HEK293 (cell line): ENCODE measurements around the gene ANKEF1.
A peak's percentile ranks its signal among the peaks of the same experiment; 100 is the strongest.

Experiments
- CTCF ChIA-PET: fragments of 350-600 bp; formaldehyde crosslinking; extraction: SDS; loops from one replicate; lab custom pipeline; 2021; ENCODE audit warnings: antibody characterized with exemption; lab: Yijun Ruan, JAX
- POLR2A ChIA-PET: fragments of 300-600 bp; formaldehyde crosslinking; extraction: SDS; loops from one replicate; lab custom pipeline; 2020; ENCODE audit warnings: antibody characterized with exemption, inconsistent platforms; lab: Yijun Ruan, JAX
- H3K27ac ChIP-seq: fragments of 200-500 bp; sonication (Bioruptor generic); 2 replicates; pipeline ENCODE4 v1.5.1; 2014; ENCODE audit warnings: low read depth, low read length, control low read depth, inconsistent platforms; ENCODE audit errors: extremely low read depth
- H3K36me3 ChIP-seq, 2 experiments: fragments of 200-500 bp in 1 of 2; sonication (Bioruptor generic) in 1 of 2; 1 replicate in 1 of 2; 2 replicates in 1 of 2; pipeline ENCODE4 v1.5.1; 2014 to 2017; ENCODE audit warnings: inconsistent platforms in 2 of 2, low read length in 2 of 2; ENCODE audit not compliant: control insufficient read depth in 2 of 2, insufficient read depth in 1 of 2
- H3K4me1 ChIP-seq: fragments of 200-500 bp; sonication (Bioruptor generic); 2 replicates; pipeline ENCODE4 v1.5.1; 2014; ENCODE audit warnings: mild to moderate bottlenecking, low read length, inconsistent platforms; ENCODE audit not compliant: control insufficient read depth, insufficient read depth
- H3K4me3 ChIP-seq: 2 replicates; pipeline ENCODE4 v1.5.1; 2011; ENCODE audit warnings: low read depth, mild to moderate bottlenecking, control low read depth, low read length, moderate library complexity
- H3K9me3 ChIP-seq: fragments of 200-500 bp; sonication (Bioruptor generic); 2 replicates; pipeline ENCODE4 v1.5.1; 2014; ENCODE audit warnings: low read depth, low read length, inconsistent platforms; ENCODE audit not compliant: control insufficient read depth, insufficient read depth
- GLI2 ChIP-seq: fragments of 450-650 bp; formaldehyde crosslinking; IDR thresholded peaks from 2 replicates; pipeline ENCODE4; 2017; ENCODE audit warnings: missing biosample characterization, missing genetic modification characterization, low read depth, borderline replicate concordance
- GLI4 ChIP-seq: fragments of 450-650 bp; formaldehyde crosslinking; IDR thresholded peaks from 2 replicates; pipeline ENCODE4 v1.5.1; 2016; ENCODE audit warnings: missing biosample characterization, missing genetic modification characterization
- KLF16 ChIP-seq: fragments of 450-650 bp; formaldehyde crosslinking; IDR thresholded peaks from 2 replicates; pipeline ENCODE4 v1.5.1; 2017; ENCODE audit warnings: missing biosample characterization, missing genetic modification characterization
- SP7 ChIP-seq: fragments of 450-650 bp; formaldehyde crosslinking; IDR thresholded peaks from 2 replicates; pipeline ENCODE4 v1.5.1; 2016; ENCODE audit warnings: missing biosample characterization, missing genetic modification characterization
- WT1 ChIP-seq: fragments of 450-650 bp; formaldehyde crosslinking; IDR thresholded peaks from 2 replicates; pipeline ENCODE4 v1.5.1; 2016; ENCODE audit warnings: missing biosample characterization, missing genetic modification characterization
- ZBTB1 ChIP-seq: fragments of 450-650 bp; formaldehyde crosslinking; IDR thresholded peaks from 2 replicates; pipeline ENCODE4 v1.5.1; 2016; ENCODE audit warnings: missing biosample characterization, missing genetic modification characterization
- ZBTB26 ChIP-seq: fragments of 450-650 bp; formaldehyde crosslinking; optimal IDR thresholded peaks from 2 replicates; pipeline ENCODE3; 2016; ENCODE audit warnings: missing biosample characterization, mild to moderate bottlenecking, missing genetic modification characterization
- ZFP37 ChIP-seq: fragments of 450-650 bp; formaldehyde crosslinking; IDR thresholded peaks from 2 replicates; pipeline ENCODE4 v1.5.1; 2016; ENCODE audit warnings: missing biosample characterization, missing genetic modification characterization
- ZNF146 ChIP-seq: fragments of 450-650 bp; formaldehyde crosslinking; IDR thresholded peaks from 2 replicates; pipeline ENCODE4 v1.5.1; 2016; ENCODE audit warnings: missing biosample characterization, missing genetic modification characterization
- ZNF266 ChIP-seq: fragments of 450-650 bp; formaldehyde crosslinking; IDR thresholded peaks from 2 replicates; pipeline ENCODE4 v1.5.1; 2016; ENCODE audit warnings: missing biosample characterization, missing genetic modification characterization, low read depth
- ZNF302 ChIP-seq: fragments of 450-650 bp; formaldehyde crosslinking; IDR thresholded peaks from 2 replicates; pipeline ENCODE4 v1.5.1; 2016; ENCODE audit warnings: missing biosample characterization, missing genetic modification characterization, low read depth
- ZNF324 ChIP-seq: fragments of 450-650 bp; formaldehyde crosslinking; IDR thresholded peaks from 2 replicates; pipeline ENCODE4 v1.5.1; 2016; ENCODE audit warnings: missing biosample characterization, missing genetic modification characterization
- ZNF473 ChIP-seq: fragments of 450-650 bp; formaldehyde crosslinking; IDR thresholded peaks from 2 replicates; pipeline ENCODE4 v1.5.1; 2017; ENCODE audit warnings: missing biosample characterization, missing genetic modification characterization
- ZNF514 ChIP-seq: fragments of 450-650 bp; formaldehyde crosslinking; IDR thresholded peaks from 2 replicates; pipeline ENCODE4 v1.5.1; 2016; ENCODE audit warnings: missing biosample characterization, missing genetic modification characterization
- ZNF596 ChIP-seq: fragments of 450-650 bp; IDR thresholded peaks from 2 replicates; pipeline ENCODE4 v1.5.0; 2018; ENCODE audit warnings: missing biosample characterization, mild to moderate bottlenecking, missing genetic modification characterization, moderate library complexity
- ZNF621 ChIP-seq: fragments of 450-650 bp; formaldehyde crosslinking; IDR thresholded peaks from 2 replicates; pipeline ENCODE4 v1.5.1; 2017; ENCODE audit warnings: missing biosample characterization, missing genetic modification characterization
- ZNF626 ChIP-seq: fragments of 450-650 bp; sonication (Bioruptor Pico); formaldehyde crosslinking; IDR thresholded peaks from 2 replicates; pipeline ENCODE4 v1.5.1; 2018; ENCODE audit warnings: missing biosample characterization, missing genetic modification characterization, inconsistent platforms
- ZNF654 ChIP-seq: fragments of 450-650 bp; formaldehyde crosslinking; IDR thresholded peaks from 2 replicates; pipeline ENCODE4 v1.5.1; 2016; ENCODE audit warnings: low read depth, missing biosample characterization, missing genetic modification characterization
- ZNF76 ChIP-seq: fragments of 450-650 bp; formaldehyde crosslinking; IDR thresholded peaks from 2 replicates; pipeline ENCODE4; 2016; ENCODE audit warnings: low read depth, missing biosample characterization, missing genetic modification characterization, borderline replicate concordance
- ZNF768 ChIP-seq: fragments of 450-650 bp; formaldehyde crosslinking; IDR thresholded peaks from 2 replicates; pipeline ENCODE4 v1.5.1; 2018; ENCODE audit warnings: missing biosample characterization, mild to moderate bottlenecking, missing genetic modification characterization
- ZNF776 ChIP-seq: fragments of 450-650 bp; formaldehyde crosslinking; IDR thresholded peaks from 2 replicates; pipeline ENCODE4 v1.5.0; 2017; ENCODE audit warnings: missing biosample characterization, missing genetic modification characterization, borderline replicate concordance
- ZNF792 ChIP-seq: fragments of 450-650 bp; formaldehyde crosslinking; IDR thresholded peaks from 2 replicates; pipeline ENCODE4 v1.5.1; 2016; ENCODE audit warnings: missing biosample characterization, missing genetic modification characterization
- ZSCAN16 ChIP-seq: fragments of 450-650 bp; formaldehyde crosslinking; IDR thresholded peaks from 2 replicates; pipeline ENCODE4 v1.5.1; 2016; ENCODE audit warnings: missing biosample characterization, missing genetic modification characterization
- TF ChIP-seq, protein P1 (sequence below): fragments of 450-650 bp; formaldehyde crosslinking; IDR thresholded peaks from 2 replicates; pipeline ENCODE4 v1.5.1; 2016; ENCODE audit warnings: missing biosample characterization, missing genetic modification characterization
- TF ChIP-seq, protein P2 (sequence below): fragments of 450-650 bp; formaldehyde crosslinking; IDR thresholded peaks from 2 replicates; pipeline ENCODE4 v1.5.0; 2017; ENCODE audit warnings: missing biosample characterization, missing genetic modification characterization, borderline replicate concordance

The ANKEF1 gene

DNA sequence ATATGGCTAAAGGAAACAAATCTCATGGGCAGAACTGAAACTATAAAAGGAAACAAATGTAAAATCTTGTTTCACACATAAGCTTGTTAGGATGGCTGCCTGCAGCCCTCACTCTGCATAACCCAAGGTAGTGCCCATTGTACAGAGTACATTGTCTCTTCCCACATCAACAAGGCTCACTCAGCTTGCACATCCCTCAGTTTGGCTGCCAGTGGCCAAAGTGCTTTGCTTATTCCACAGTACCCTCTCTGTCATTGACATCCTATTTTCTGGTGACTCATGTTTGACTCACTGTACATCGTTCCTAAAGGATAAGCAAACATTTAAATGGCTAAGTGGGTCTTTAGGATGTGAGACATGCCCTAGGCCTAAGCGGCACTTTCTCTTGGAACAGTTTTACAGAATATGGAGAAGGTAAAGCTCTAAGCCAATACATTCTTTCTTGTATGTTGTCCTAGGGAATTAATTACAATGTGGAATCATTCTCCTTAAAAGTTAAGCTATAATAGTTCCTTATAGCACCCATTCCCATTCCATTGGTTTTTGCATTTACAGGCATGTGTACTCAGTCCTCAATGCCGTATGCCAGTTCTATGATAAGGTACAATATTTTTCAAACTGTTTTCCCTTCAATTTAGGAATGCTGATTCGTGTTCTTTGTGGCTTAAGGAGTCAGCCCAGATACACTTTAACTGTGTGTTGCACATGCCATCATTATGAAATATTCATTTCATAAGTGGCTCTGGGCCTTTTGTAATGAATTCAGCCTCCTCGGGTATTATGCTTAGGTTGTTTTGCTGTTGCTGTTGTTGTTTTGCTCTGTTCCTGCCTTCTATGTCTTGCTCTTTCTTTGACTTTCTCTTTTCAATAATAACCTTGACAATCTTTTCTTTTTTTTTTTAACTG, 5.5 kb downstream of the ANKEF1 start (continued):
- TF ChIP-seq ZNF146 (tag by site-specific recombination) (no peak), SP7 (tag by site-specific recombination) (0 out of 2 replicates have a peak, but pooled peaks have one; percentile 23), ZNF776 (tag by site-specific recombination) (no peak), ZNF302 (tag by site-specific recombination) (no peak), ZBTB26 (tag by site-specific recombination) (no peak)

GRCh38 chr20:10042086-10042485, 7.3 kb downstream of the ANKEF1 start:
- no peak for TF ChIP-seq GLI2 (tag by site-specific recombination)
- no peak for TF ChIP-seq ZNF266
- TF ChIP-seq, all 188 proteins: peak for 0
- Histone ChIP-seq H3K9me3 (no peaks in the 10 kb centered on the region), H3K27ac (no peak overlapping the region), H3K36me3 (peaks cover 0 to 11% of the 10 kb centered on the region in 2 experiments; a peak in 1 of 3 replicates), H3K4me3 (no peak overlapping the region), H3K4me1 (no peaks in the 10 kb centered on the region)
- CTCF ChIA-PET = no interaction called here
- POLR2A ChIA-PET = no interaction called here

DNA sequence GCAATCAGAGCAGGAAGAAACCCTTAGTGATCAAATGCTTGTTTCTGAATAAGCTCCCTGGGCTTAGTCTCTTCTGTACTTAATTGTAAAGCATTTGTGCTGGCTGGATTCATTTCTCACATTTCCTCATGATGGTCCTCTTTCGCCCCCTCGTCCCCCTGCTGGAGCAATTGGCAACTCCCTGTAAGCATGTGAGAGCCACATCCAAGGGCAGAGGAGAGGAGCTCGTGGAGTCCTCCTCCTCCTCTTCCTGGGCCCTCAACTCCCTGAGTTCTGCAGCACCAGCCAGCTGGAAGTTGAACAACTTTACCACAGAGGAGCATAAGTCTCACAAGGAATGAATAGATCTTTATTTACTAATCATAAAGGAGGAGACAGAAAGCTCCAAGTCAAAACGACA, 12.6 kb downstream of the ANKEF1 start:
- Histone ChIP-seq H3K36me3 (peaks cover 0 to 3% of the 10 kb centered on the region in 2 experiments; a peak in 1 of 3 replicates), H3K4me3 (no peak overlapping the region), H3K27ac (no peak overlapping the region), H3K4me1 (no peaks in the 10 kb centered on the region), H3K9me3 (no peaks in the 10 kb centered on the region)
- CTCF ChIA-PET = interaction anchor here (0.5 to 2.1 kb wide), 10 partner anchors 8 to 622 kb away, joined by 3 to 8 read pairs (median 4); no protein-coding TSS in a partner anchor
- no peak for TF ChIP-seq KLF16 (tag by site-specific recombination)
- TF ChIP-seq, protein P1, sequence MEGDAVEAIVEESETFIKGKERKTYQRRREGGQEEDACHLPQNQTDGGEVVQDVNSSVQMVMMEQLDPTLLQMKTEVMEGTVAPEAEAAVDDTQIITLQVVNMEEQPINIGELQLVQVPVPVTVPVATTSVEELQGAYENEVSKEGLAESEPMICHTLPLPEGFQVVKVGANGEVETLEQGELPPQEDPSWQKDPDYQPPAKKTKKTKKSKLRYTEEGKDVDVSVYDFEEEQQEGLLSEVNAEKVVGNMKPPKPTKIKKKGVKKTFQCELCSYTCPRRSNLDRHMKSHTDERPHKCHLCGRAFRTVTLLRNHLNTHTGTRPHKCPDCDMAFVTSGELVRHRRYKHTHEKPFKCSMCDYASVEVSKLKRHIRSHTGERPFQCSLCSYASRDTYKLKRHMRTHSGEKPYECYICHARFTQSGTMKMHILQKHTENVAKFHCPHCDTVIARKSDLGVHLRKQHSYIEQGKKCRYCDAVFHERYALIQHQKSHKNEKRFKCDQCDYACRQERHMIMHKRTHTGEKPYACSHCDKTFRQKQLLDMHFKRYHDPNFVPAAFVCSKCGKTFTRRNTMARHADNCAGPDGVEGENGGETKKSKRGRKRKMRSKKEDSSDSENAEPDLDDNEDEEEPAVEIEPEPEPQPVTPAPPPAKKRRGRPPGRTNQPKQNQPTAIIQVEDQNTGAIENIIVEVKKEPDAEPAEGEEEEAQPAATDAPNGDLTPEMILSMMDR = peak; percentile 31; the same call in 1 of the 2 replicates
- POLR2A ChIA-PET = no interaction called here

GRCh38 chr20:10051185-10051584, 16.4 kb downstream of the ANKEF1 start:
- no peak overlapping the region for H3K27ac ChIP-seq
- CTCF ChIA-PET = interaction anchor here (0.7 kb wide), 1 partner anchor 25 kb away, joined by 4 read pairs; no protein-coding TSS in a partner anchor
- H3K9me3 ChIP-seq = no peaks in the 10 kb centered on the region
- H3K4me1 ChIP-seq = no peaks in the 10 kb centered on the region
- peaks cover 0 to 20% of the 10 kb centered on the region in 2 experiments; a peak in 1 of 3 replicates for H3K36me3 ChIP-seq
- POLR2A ChIA-PET = no interaction called here
- no peak overlapping the region for H3K4me3 ChIP-seq
- no peak for TF ChIP-seq ZNF514 (tag by site-specific recombination)
- TF ChIP-seq ZNF792 = no peak
- no peak for TF ChIP-seq ZNF626 (tag by site-specific recombination)
- TF ChIP-seq ZBTB1 (tag by site-specific recombination) = no peak
- TF ChIP-seq ZNF596 (tag by site-specific recombination) = no peak
- no peak for TF ChIP-seq ZNF654 (tag by site-specific recombination)
- no peak for TF ChIP-seq WT1
- TF ChIP-seq ZNF76 (tag by site-specific recombination) = no peak
- TF ChIP-seq ZNF473 (tag by site-specific recombination) = no peak
- no peak for TF ChIP-seq ZSCAN16 (tag by site-specific recombination)
- no peak for TF ChIP-seq ZNF621 (tag by site-specific recombination)
- no peak for TF ChIP-seq ZNF768 (tag by site-specific recombination)
- no peak for TF ChIP-seq ZNF324 (tag by site-specific recombination)
- TF ChIP-seq ZFP37 (tag by site-specific recombination) = no peak
- TF ChIP-seq, protein P2, sequence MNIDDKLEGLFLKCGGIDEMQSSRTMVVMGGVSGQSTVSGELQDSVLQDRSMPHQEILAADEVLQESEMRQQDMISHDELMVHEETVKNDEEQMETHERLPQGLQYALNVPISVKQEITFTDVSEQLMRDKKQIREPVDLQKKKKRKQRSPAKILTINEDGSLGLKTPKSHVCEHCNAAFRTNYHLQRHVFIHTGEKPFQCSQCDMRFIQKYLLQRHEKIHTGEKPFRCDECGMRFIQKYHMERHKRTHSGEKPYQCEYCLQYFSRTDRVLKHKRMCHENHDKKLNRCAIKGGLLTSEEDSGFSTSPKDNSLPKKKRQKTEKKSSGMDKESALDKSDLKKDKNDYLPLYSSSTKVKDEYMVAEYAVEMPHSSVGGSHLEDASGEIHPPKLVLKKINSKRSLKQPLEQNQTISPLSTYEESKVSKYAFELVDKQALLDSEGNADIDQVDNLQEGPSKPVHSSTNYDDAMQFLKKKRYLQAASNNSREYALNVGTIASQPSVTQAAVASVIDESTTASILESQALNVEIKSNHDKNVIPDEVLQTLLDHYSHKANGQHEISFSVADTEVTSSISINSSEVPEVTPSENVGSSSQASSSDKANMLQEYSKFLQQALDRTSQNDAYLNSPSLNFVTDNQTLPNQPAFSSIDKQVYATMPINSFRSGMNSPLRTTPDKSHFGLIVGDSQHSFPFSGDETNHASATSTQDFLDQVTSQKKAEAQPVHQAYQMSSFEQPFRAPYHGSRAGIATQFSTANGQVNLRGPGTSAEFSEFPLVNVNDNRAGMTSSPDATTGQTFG = no peak
- no peak for TF ChIP-seq GLI4 (tag by site-specific recombination)
